Kidney capillary endothelial cell (primary cell): Measurements from ENCODE around the gene ACACB.
A peak's percentile ranks its signal among the peaks of the same experiment; 100 is the strongest.

Experiments
- DNase-seq: peaks from one replicate; pipeline ENCODE4 v3.0.0-alpha.2; 2018; ENCODE audit warnings: low spot score

ACACB gene

GRCh38 chr12:109115758-109116610, at the start of gene ACACB:
Gene ACACB, plus strand, starts transcription at chr12:109116587. Its CDS starts 22,819 bp downstream, at chr12:109139406.
- no peak for DNase-seq

- no peak for DNase-seq
Observed at GRCh38 chr12:109069307-109070271, 46.8 kb upstream of the ACACB start.

- no peak for DNase-seq
Observed at GRCh38 chr12:109074866-109075265, 41.5 kb upstream of the ACACB start.

GRCh38 chr12:109082751-109083150, 33.6 kb upstream of the ACACB start:
- no peak for DNase-seq

- no peak for DNase-seq
Observed at GRCh38 chr12:109084425-109084824, 32.0 kb upstream of the ACACB start.

- no peak for DNase-seq
Observed at GRCh38 chr12:109085590-109085989, 30.8 kb upstream of the ACACB start.

- no peak for DNase-seq
Observed at GRCh38 chr12:109087250-109087649, 29.1 kb upstream of the ACACB start.

GRCh38 chr12:109088818-109089217, 27.6 kb upstream of the ACACB start:
- DNase-seq: no peak

GRCh38 chr12:109089683-109090082, 26.7 kb upstream of the ACACB start:
- DNase-seq: no peak

GRCh38 chr12:109092497-109093021, 23.8 kb upstream of the ACACB start:
- no peak for DNase-seq

- DNase-seq: peak; percentile 90
Observed at GRCh38 chr12:109093022-109093918, 23.1 kb upstream of the ACACB start, which contains the start of gene ALKBH2. Gene ALKBH2, minus strand, starts transcription at chr12:109093472. Its CDS starts 686 bp downstream, at chr12:109092786.

- no peak for DNase-seq
Observed at GRCh38 chr12:109097140-109097434, 19.3 kb upstream of the ACACB start.

GRCh38 chr12:109097435-109098182, 18.8 kb upstream of the ACACB start, which contains the start of gene UNG:
Gene UNG, plus strand, starts transcription at chr12:109097597. Its CDS starts 83 bp downstream, at chr12:109097680.
- peak; percentile 94 for DNase-seq

GRCh38 chr12:109098183-109098604, 18.2 kb upstream of the ACACB start:
- peak; percentile 36 for DNase-seq

GRCh38 chr12:109098651-109099050, 17.7 kb upstream of the ACACB start:
- DNase-seq: no peak

- DNase-seq: no peak
Observed at GRCh38 chr12:109099431-109100020, 16.9 kb upstream of the ACACB start.

GRCh38 chr12:109100741-109101140, 15.6 kb upstream of the ACACB start:
- DNase-seq: no peak

- no peak for DNase-seq
Observed at GRCh38 chr12:109102491-109102890, 13.9 kb upstream of the ACACB start.

GRCh38 chr12:109105176-109105575, 11.2 kb upstream of the ACACB start:
- DNase-seq: no peak

GRCh38 chr12:109109746-109110350, 6.5 kb upstream of the ACACB start:
- no peak for DNase-seq
